PC-3 (cell line): ENCODE results near the gene SLC36A1. TPM values are rescaled to one million over a fixed set of nuclear protein-coding genes. Genes with fewer than 3 reads are reported as not detected.

Experiments
- ATAC-seq: fragments of 200-7000 bp; cut with Tn5 transposase; 2 replicates; pipeline ENCODE4 v1.9.1; 2020; ENCODE audit warnings: mild to moderate bottlenecking, moderate library complexity
- BruUV-seq: library from RNA; stranded (reverse); fragments of 400-500 nt; replicated peaks from 2 replicates; lab custom pipeline; 2021; lab: Mats Ljungman, UMichigan
- CTCF ChIA-PET: fragments of 300-600 bp; sonication (Branson Sonifier 250); formaldehyde crosslinking; loops from one replicate; lab custom pipeline; 2022; ENCODE audit warnings: antibody characterized with exemption; lab: Charles Lee
- POLR2A ChIA-PET: fragments of 300-600 bp; sonication (Branson Sonifier 250); formaldehyde crosslinking; loops from one replicate; lab custom pipeline; 2022; ENCODE audit warnings: antibody characterized with exemption; ENCODE audit not compliant: unreplicated experiment; lab: Charles Lee
- DNase-seq: peaks from one replicate; pipeline ENCODE4 v3.0.0-alpha.2; 2015
- H2AFZ ChIP-seq: fragments of 300-600 bp; sonication (generic); 2 replicates; pipeline ENCODE4 v1.6.0; 2016; ENCODE audit warnings: antibody characterized with exemption, low read length
- H3F3A ChIP-seq: fragments of 300-600 bp; sonication (generic); one replicate; pipeline ENCODE4 v1.6.0; 2017; ENCODE audit warnings: antibody characterized with exemption, low read length, control low read depth, mild to moderate bottlenecking; ENCODE audit not compliant: unreplicated experiment
- H3K27ac ChIP-seq: fragments of 300-600 bp; sonication (generic); 2 replicates; pipeline ENCODE4 v1.5.1; 2016; ENCODE audit warnings: mild to moderate bottlenecking, low read length
- H3K27me3 ChIP-seq: fragments of 300-600 bp; sonication (generic); 2 replicates; pipeline ENCODE4 v1.6.1; 2016; ENCODE audit warnings: low read length, mixed read lengths
- H3K36me3 ChIP-seq: fragments of 300-600 bp; sonication (generic); 2 replicates; pipeline ENCODE4 v1.6.1; 2016; ENCODE audit warnings: low read depth, mixed run types, low read length, mixed read lengths
- H3K4me1 ChIP-seq: fragments of 300-600 bp; sonication (generic); 2 replicates; pipeline ENCODE4 v1.5.1; 2016; ENCODE audit warnings: low read length; ENCODE audit not compliant: insufficient read depth
- H3K4me2 ChIP-seq: fragments of 300-600 bp; sonication (generic); 2 replicates; pipeline ENCODE4 v1.6.0; 2016; ENCODE audit warnings: low read length
- H3K4me3 ChIP-seq: fragments of 300-600 bp; sonication (generic); 2 replicates; pipeline ENCODE4 v1.5.1; 2016; ENCODE audit warnings: mild to moderate bottlenecking, low read length, mixed read lengths
- H3K79me2 ChIP-seq: fragments of 300-600 bp; sonication (generic); 2 replicates; pipeline ENCODE4 v1.6.1; 2017; ENCODE audit warnings: low read length, mixed read lengths
- H3K9ac ChIP-seq: fragments of 300-600 bp; sonication (generic); 2 replicates; pipeline ENCODE4 v1.6.0; 2016; ENCODE audit warnings: mild to moderate bottlenecking, low read length
- H3K9me2 ChIP-seq: fragments of 300-600 bp; sonication (generic); replicated peaks from 2 replicates; pipeline ENCODE4 v1.6.1; 2016; ENCODE audit warnings: mixed run types, low read length, mixed read lengths
- H3K9me3 ChIP-seq: fragments of 300-600 bp; sonication (generic); 2 replicates; pipeline ENCODE4 v1.6.1; 2016; ENCODE audit warnings: low read length, mixed read lengths
- H4K20me1 ChIP-seq: fragments of 300-600 bp; sonication (generic); 2 replicates; pipeline ENCODE4 v1.6.1; 2016; ENCODE audit warnings: low read length, mixed read lengths
- EZH2 ChIP-seq: fragments of 300-600 bp; sonication (generic); IDR thresholded peaks from one replicate; pipeline ENCODE4 v1.6.1; 2017; ENCODE audit warnings: antibody characterized with exemption, mild to moderate bottlenecking, low read length; ENCODE audit not compliant: unreplicated experiment
- EZH2phosphoT487 ChIP-seq: fragments of 300-600 bp; sonication (generic); IDR thresholded peaks from 2 replicates; pipeline ENCODE4 v1.6.1; 2018; ENCODE audit warnings: mild to moderate bottlenecking, antibody characterized with exemption, low read length, borderline replicate concordance
- intact Hi-C: fragments of 100-400 bp; cut with micrococcal nuclease; formaldehyde crosslinking; loops from 2 replicates; pipeline ENCODE4 v1.9.0; 2023
- total RNA-seq: library from RNA; depleted of rRNA; stranded (reverse); fragments of >200 nt; gene quantifications from 2 replicates; pipeline ENCODE4 v1.2.3, GENCODE V29; 2014
- TF ChIP-seq, protein P1 (sequence below): fragments of 300-600 bp; sonication (generic); conservative IDR thresholded peaks from 2 replicates; pipeline ENCODE4 v1.5.1; 2017; ENCODE audit warnings: antibody characterized with exemption, low read depth, mild to moderate bottlenecking, low read length

Gene SLC36A1
- total RNA-seq, 1 experiment from 2014 or later: 3.6 TPM

- no peaks in the 10 kb centered on the region for H3K36me3 ChIP-seq
- H3K9me2 ChIP-seq: no peaks in the 10 kb centered on the region
- intact Hi-C loops: no loop called here
- no peak overlapping the region for H3K4me2 ChIP-seq
- ChIA-PET POLR2A (no interaction called here), CTCF (no interaction called here)
- no peak overlapping the region for H2AFZ ChIP-seq
- H3K27ac ChIP-seq: no peak overlapping the region
- H3K9me3 ChIP-seq: no peaks in the 10 kb centered on the region
- no peaks in the 10 kb centered on the region for H3F3A ChIP-seq
- no peak overlapping the region for H3K9ac ChIP-seq
- BruUV-seq: no TSS peak
- peak; percentile 70 for ATAC-seq
- H3K4me1 ChIP-seq: no peaks in the 10 kb centered on the region
- H3K27me3 ChIP-seq: no peaks in the 10 kb centered on the region
- no peaks in the 10 kb centered on the region for H4K20me1 ChIP-seq
- no peak for DNase-seq
- no peak overlapping the region for H3K4me3 ChIP-seq
- TF ChIP-seq, protein P1, sequence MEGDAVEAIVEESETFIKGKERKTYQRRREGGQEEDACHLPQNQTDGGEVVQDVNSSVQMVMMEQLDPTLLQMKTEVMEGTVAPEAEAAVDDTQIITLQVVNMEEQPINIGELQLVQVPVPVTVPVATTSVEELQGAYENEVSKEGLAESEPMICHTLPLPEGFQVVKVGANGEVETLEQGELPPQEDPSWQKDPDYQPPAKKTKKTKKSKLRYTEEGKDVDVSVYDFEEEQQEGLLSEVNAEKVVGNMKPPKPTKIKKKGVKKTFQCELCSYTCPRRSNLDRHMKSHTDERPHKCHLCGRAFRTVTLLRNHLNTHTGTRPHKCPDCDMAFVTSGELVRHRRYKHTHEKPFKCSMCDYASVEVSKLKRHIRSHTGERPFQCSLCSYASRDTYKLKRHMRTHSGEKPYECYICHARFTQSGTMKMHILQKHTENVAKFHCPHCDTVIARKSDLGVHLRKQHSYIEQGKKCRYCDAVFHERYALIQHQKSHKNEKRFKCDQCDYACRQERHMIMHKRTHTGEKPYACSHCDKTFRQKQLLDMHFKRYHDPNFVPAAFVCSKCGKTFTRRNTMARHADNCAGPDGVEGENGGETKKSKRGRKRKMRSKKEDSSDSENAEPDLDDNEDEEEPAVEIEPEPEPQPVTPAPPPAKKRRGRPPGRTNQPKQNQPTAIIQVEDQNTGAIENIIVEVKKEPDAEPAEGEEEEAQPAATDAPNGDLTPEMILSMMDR: no peak
- TF ChIP-seq EZH2 (no peak), EZH2phosphoT487 (no peak)
- no peaks in the 10 kb centered on the region for H3K79me2 ChIP-seq
Measured at GRCh38 chr5:151469992-151470391, 22.6 kb downstream of the SLC36A1 start.

GRCh38 chr5:151470439-151470838 lies 23.0 kb downstream of the SLC36A1 start:
- no peak overlapping the region for H3K27ac ChIP-seq

GRCh38 chr5:151471276-151471675 lies 23.9 kb downstream of the SLC36A1 start:
- no peak for ATAC-seq
- Histone ChIP-seq H3K4me3 (no peak overlapping the region), H3K9me2 (no peaks in the 10 kb centered on the region), H2AFZ (no peak overlapping the region), H3K79me2 (no peaks in the 10 kb centered on the region), H3K9me3 (no peaks in the 10 kb centered on the region), H3K9ac (no peak overlapping the region), H4K20me1 (no peaks in the 10 kb centered on the region), H3K27ac (no peak overlapping the region), H3K27me3 (no peaks in the 10 kb centered on the region), H3K4me1 (no peaks in the 10 kb centered on the region), H3K4me2 (no peak overlapping the region), H3F3A (no peaks in the 10 kb centered on the region), H3K36me3 (no peaks in the 10 kb centered on the region)
- CTCF ChIA-PET: no interaction called here
- no peak for DNase-seq
- no TSS peak for BruUV-seq
- intact Hi-C loops: no loop called here
- TF ChIP-seq, protein P1: no peak
- no peak for TF ChIP-seq EZH2
- no peak for TF ChIP-seq EZH2phosphoT487
- POLR2A ChIA-PET: no interaction called here

More at GRCh38 chr5:151470439-151470838, 23.0 kb downstream of the SLC36A1 start:
- H3F3A ChIP-seq: no peaks in the 10 kb centered on the region
- DNase-seq: no peak
- no peaks in the 10 kb centered on the region for H3K4me1 ChIP-seq
- no peaks in the 10 kb centered on the region for H3K79me2 ChIP-seq
- H3K27me3 ChIP-seq: no peaks in the 10 kb centered on the region
- ATAC-seq: no peak
- no peak overlapping the region for H2AFZ ChIP-seq
- no peaks in the 10 kb centered on the region for H3K9me2 ChIP-seq
- intact Hi-C loops: no loop called here
- no peak for TF ChIP-seq EZH2
- TF ChIP-seq, protein P1: no peak
- no peak for TF ChIP-seq EZH2phosphoT487
- POLR2A ChIA-PET: no interaction called here
- CTCF ChIA-PET: no interaction called here
- H3K36me3 ChIP-seq: no peaks in the 10 kb centered on the region
- no TSS peak for BruUV-seq
- H3K9ac ChIP-seq: no peak overlapping the region
- H3K9me3 ChIP-seq: no peaks in the 10 kb centered on the region
- no peak overlapping the region for H3K4me3 ChIP-seq
- no peaks in the 10 kb centered on the region for H4K20me1 ChIP-seq
- no peak overlapping the region for H3K4me2 ChIP-seq
